NCI-H2171 (cell line): ENCODE data around the gene LMF1.
"Not testable (repeated sequence)": the region's sequence is repeated elsewhere in the genome, so short reads cannot be mapped to it uniquely, and the experiment has no call there.

Source experiments
- DNase-seq: peaks from one replicate; lab custom pipeline; 2025; lab: John Stamatoyannopoulos, UW

The LMF1 gene

GRCh38 chr16:895371-895770 lies 75.4 kb downstream of the LMF1 start:
- DNase-seq = no peak

- DNase-seq = no peak
These were observed 75.9 kb downstream of the LMF1 start for GRCh38 chr16:894841-895240.

GRCh38 chr16:894136-894535 lies 76.6 kb downstream of the LMF1 start:
- DNase-seq = no peak

- DNase-seq = no peak
These were observed 77.4 kb downstream of the LMF1 start for GRCh38 chr16:893360-893759.

- no peak for DNase-seq
These were observed 78.1 kb downstream of the LMF1 start for GRCh38 chr16:892536-893255.

- DNase-seq = no peak
These were observed 78.8 kb downstream of the LMF1 start for GRCh38 chr16:892006-892405.

- no peak for DNase-seq
These were observed 79.4 kb downstream of the LMF1 start for GRCh38 chr16:891353-891740.

GRCh38 chr16:890716-891352 lies 80.0 kb downstream of the LMF1 start:
- no peak for DNase-seq

GRCh38 chr16:890217-890616 lies 80.6 kb downstream of the LMF1 start:
- DNase-seq = no peak

GRCh38 chr16:889586-889985 lies 81.2 kb downstream of the LMF1 start:
- DNase-seq = no peak

- DNase-seq = no peak
These were observed 81.7 kb downstream of the LMF1 start for GRCh38 chr16:888901-889570.

GRCh38 chr16:888456-888855 lies 82.3 kb downstream of the LMF1 start:
- DNase-seq = not testable (repeated sequence)

- no peak for DNase-seq
These were observed 82.9 kb downstream of the LMF1 start for GRCh38 chr16:887846-888245.

- DNase-seq = no peak
These were observed 83.7 kb downstream of the LMF1 start for GRCh38 chr16:886802-887731.

GRCh38 chr16:886084-886543 lies 84.7 kb downstream of the LMF1 start:
- DNase-seq = no peak

- no peak for DNase-seq
These were observed 85.4 kb downstream of the LMF1 start for GRCh38 chr16:885391-885790.

GRCh38 chr16:884232-884631 lies 86.6 kb downstream of the LMF1 start:
- no peak for DNase-seq

- no peak for DNase-seq
These were observed 87.0 kb downstream of the LMF1 start for GRCh38 chr16:883781-884180.

- DNase-seq = no peak
These were observed 87.4 kb downstream of the LMF1 start for GRCh38 chr16:883340-883739.

- DNase-seq = not testable (repeated sequence)
These were observed 88.1 kb downstream of the LMF1 start for GRCh38 chr16:882671-883070.

GRCh38 chr16:882256-882655 lies 88.5 kb downstream of the LMF1 start:
- DNase-seq = no peak
